Measurements from ENCODE around the gene NEK10.

DNA sequence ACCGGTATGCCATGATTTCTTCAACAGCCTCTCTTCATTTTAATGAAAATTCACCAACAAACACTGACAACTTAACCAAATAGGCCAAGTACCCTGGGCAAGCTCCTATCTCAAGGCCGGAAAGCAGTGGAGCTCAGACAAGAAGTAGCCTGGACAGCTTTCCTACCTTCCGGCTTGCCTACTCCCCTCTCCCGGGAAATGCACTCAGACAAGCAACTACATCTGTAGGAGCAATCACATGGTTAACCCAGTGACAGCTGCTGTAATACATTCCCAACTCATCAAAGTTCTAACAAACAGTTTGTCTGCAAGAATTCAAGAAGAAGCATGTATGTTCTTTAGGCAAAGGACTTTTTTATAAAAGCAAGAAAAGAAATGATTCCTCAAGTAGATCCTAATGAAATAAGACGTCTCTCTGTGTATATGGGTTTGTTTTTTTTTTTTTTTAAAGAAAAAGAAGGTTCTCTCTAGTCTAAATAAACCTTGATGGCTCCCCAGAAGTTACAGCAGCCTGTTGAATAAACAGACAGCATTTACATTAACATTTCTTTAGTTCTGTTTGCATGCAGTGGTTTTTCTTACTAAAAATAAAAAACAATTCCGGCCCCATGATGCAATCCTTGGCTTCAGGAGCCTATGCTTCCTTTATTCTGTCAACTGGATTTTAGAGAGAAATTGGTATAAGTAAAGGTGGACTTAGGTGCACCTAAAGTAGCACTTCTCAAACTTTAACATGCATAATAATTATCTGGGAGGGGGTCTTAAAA is 278.7 kb downstream of the NEK10 start:
- TF ChIP-seq, protein P1, sequence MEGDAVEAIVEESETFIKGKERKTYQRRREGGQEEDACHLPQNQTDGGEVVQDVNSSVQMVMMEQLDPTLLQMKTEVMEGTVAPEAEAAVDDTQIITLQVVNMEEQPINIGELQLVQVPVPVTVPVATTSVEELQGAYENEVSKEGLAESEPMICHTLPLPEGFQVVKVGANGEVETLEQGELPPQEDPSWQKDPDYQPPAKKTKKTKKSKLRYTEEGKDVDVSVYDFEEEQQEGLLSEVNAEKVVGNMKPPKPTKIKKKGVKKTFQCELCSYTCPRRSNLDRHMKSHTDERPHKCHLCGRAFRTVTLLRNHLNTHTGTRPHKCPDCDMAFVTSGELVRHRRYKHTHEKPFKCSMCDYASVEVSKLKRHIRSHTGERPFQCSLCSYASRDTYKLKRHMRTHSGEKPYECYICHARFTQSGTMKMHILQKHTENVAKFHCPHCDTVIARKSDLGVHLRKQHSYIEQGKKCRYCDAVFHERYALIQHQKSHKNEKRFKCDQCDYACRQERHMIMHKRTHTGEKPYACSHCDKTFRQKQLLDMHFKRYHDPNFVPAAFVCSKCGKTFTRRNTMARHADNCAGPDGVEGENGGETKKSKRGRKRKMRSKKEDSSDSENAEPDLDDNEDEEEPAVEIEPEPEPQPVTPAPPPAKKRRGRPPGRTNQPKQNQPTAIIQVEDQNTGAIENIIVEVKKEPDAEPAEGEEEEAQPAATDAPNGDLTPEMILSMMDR (conservative IDR thresholded peaks at IDR 0.05; ENCODE audit: low read depth, low read length): no peak
- no peak for TF ChIP-seq EZH2 (IDR thresholded peaks at IDR 0.05; ENCODE audit: borderline replicate concordance, low read depth, low read length, poor library complexity, severe bottlenecking)
